T-cell (primary cell): ENCODE data around the gene RAB11FIP5. TPM values are rescaled to one million over a fixed set of nuclear protein-coding genes. Genes with fewer than 3 reads are reported as not detected.

Experiments used
- ATAC-seq, 4 experiments: fragments of 200-7000 bp in 3 of 4; fragments of 150-1000 bp in 1 of 4; cut with Tn5 transposase; replicated peaks in 1 of 4; 1 replicate in 3 of 4; 2 replicates in 1 of 4; pipeline ENCODE4 v1.10.0; 2021; ENCODE audit warnings: moderate library complexity in 3 of 4, mild to moderate bottlenecking in 2 of 4, moderate number of reproducible peaks in 1 of 4
- CTCF ChIA-PET, 2 donors: fragments of 300-600 bp; sonication (Branson Sonifier 250); formaldehyde crosslinking; loops; one replicate each; lab custom pipeline; 2022; ENCODE audit warnings: antibody characterized with exemption in 2 of 2; lab: Charles Lee
- POLR2A ChIA-PET, 2 donors: fragments of 300-600 bp; sonication (Branson Sonifier 250); formaldehyde crosslinking; loops; one replicate each; lab custom pipeline; 2022; ENCODE audit warnings: antibody characterized with exemption in 2 of 2; lab: Charles Lee
- DNase-seq, 35 experiments: peaks; one replicate each; pipeline versions ENCODE4 v3.0.0 to v3.0.0-alpha.2; 2013 to 2023
- H3K27ac ChIP-seq: one replicate; pipeline ENCODE4 v1.5.1; 2013; ENCODE audit warnings: low read length
- H3K27me3 ChIP-seq, 2 experiments: replicated peaks in 1 of 2; 1 replicate in 1 of 2; 2 replicates in 1 of 2; pipeline versions ENCODE4 v1.6.1 to v1.7.0; 2013; ENCODE audit warnings: low read length in 1 of 2, mixed read lengths in 1 of 2; ENCODE audit not compliant: control insufficient read depth in 2 of 2, insufficient read depth in 2 of 2; ENCODE audit errors: extremely low read depth in 1 of 2
- H3K36me3 ChIP-seq, 2 donors: 1 replicate in 1 of 2; 2 replicates in 1 of 2; pipeline versions ENCODE4 v1.6.1 to v1.7.0; 2013; ENCODE audit warnings: low read length in 1 of 2; ENCODE audit not compliant: control insufficient read depth in 2 of 2, insufficient read depth in 1 of 2; ENCODE audit errors: extremely low read depth in 1 of 2
- H3K4me1 ChIP-seq, 2 experiments: 1 replicate in 1 of 2; 2 replicates in 1 of 2; pipeline versions ENCODE4 v1.6.1 to v1.7.0; 2013; ENCODE audit warnings: low read length in 2 of 2, mixed read lengths in 1 of 2; ENCODE audit not compliant: insufficient read depth in 2 of 2, control insufficient read depth in 1 of 2; ENCODE audit errors: extremely low read depth in 1 of 2
- H3K4me3 ChIP-seq, 2 donors: 1 replicate in 1 of 2; 2 replicates in 1 of 2; pipeline versions ENCODE4 v1.5.1 to v1.7.0; 2013; ENCODE audit warnings: mild to moderate bottlenecking in 2 of 2, low read length in 1 of 2, moderate library complexity in 1 of 2; ENCODE audit not compliant: control insufficient read depth in 1 of 2; ENCODE audit errors: extremely low read depth in 1 of 2
- H3K9me3 ChIP-seq: 2 replicates; pipeline ENCODE4 v1.7.0; 2013
- H3K27ac Mint-ChIP-seq, 2 donors: one replicate each; pipeline ENCODE4 v1.8.0; 2020 to 2021; ENCODE audit warnings: mild to moderate bottlenecking in 2 of 2, mixed read lengths in 2 of 2
- H3K27me3 Mint-ChIP-seq, 2 donors: one replicate each; pipeline ENCODE4 v1.8.0; 2021 to 2022; ENCODE audit warnings: mixed read lengths in 2 of 2
- H3K36me3 Mint-ChIP-seq: one replicate; pipeline ENCODE4 v1.8.0; 2021; ENCODE audit warnings: mixed read lengths
- H3K4me1 Mint-ChIP-seq, 3 donors: one replicate each; pipeline ENCODE4 v1.8.0; 2020 to 2022; ENCODE audit warnings: mixed read lengths in 3 of 3, mild to moderate bottlenecking in 1 of 3
- H3K4me3 Mint-ChIP-seq, 3 donors: one replicate each; pipeline ENCODE4 v1.8.0; 2020 to 2022; ENCODE audit warnings: mild to moderate bottlenecking in 3 of 3, mixed read lengths in 3 of 3, moderate library complexity in 3 of 3
- H3K9me3 Mint-ChIP-seq, 3 donors: one replicate each; pipeline ENCODE4 v1.8.0; 2020 to 2022; ENCODE audit warnings: mixed read lengths in 3 of 3
- WGBS: methylation state at CpG from one replicate; pipeline ENCODE4 v1.1.5; 2013; ENCODE audit warnings: missing lambda C conversion rate; ENCODE audit not compliant: insufficient coverage; 5-methylcytosine and 5-hydroxymethylcytosine counted together
- total RNA-seq, 35 experiments: library from RNA in 6 of 35; stranded (reverse) in 6 of 35; fragments of 120-200 nt in 1 of 35; gene quantifications; one replicate each; pipeline versions ENCODE4 v1.2.1 to v1.2.4 and lab custom pipeline; 2013 to 2026

RAB11FIP5 gene
- total RNA-seq, 5 donors from 2014 or later (not counting 1 experiment from before 2014, with no cell fraction given) = 7.9 to 15.2 (median 11.0) TPM

DNA sequence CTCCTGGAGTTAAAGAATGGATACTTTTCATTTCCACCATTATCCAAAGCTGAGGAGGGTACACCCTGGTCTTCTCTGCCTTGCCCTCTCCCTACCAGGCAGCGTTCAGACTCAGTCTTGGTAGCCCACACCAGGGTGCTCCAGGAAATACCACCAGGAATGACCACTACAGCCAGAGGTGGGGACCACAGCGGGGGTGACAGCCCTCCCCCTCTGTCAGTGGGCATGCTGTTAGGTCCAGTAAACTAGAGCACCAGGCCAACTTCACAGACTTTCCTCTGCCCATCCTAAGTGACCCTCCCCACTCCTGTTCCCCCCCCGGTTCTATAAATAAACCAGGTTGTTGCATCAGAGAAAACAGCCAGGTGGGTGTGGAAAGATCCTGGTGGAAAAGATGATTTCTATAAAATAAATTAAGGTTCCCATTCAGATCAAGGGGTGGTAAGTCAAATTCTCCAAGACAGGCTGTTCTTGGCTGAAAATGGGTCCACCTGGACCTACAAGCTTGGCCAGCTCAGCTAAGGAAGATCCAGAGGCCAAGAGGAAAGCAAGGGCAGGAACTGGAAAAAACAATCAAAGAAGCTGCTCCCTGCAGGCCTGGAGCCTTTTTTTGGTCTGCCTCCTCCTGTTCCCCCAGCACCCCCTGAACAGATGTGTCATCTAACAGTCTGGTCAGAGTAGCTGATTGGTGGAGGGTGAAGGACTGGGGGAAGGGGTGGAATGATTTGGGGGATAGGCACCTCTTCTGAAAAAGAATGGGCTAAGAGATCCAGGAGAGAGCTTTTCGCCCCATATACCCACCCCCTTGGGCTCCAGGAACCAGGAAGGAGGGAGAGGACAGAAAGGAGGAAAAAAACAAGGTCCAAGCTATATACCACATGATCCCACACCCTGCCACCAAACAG lies 2.3 kb downstream of the RAB11FIP5 start:
- H3K4me1 ChIP-seq = peaks cover 0 to 50% of the 10 kb centered on the region in 2 experiments
- no peaks in the 10 kb centered on the region for H3K36me3 ChIP-seq
- peaks cover 6 to 13% of the 10 kb centered on the region in 2 experiments for H3K27me3 ChIP-seq
- Mint-ChIP-seq H3K9me3 (no peaks in the 10 kb centered on the region), H3K27ac (peak overlapping the region in 1 of 2 donors; percentile 72), H3K4me1 (peaks cover 29 to 57% (median 35%) of the 10 kb centered on the region in 3 donors), H3K27me3 (no peaks in the 10 kb centered on the region), H3K36me3 (no peaks in the 10 kb centered on the region), H3K4me3 (peak overlapping the region; percentile 80 to 86 (median 80))
- DNase-seq (no peak), ATAC-seq (no peak)
- CTCF ChIA-PET = no interaction called here
- no peak overlapping the region for H3K4me3 ChIP-seq
- 83% methylated on average over 2 of the region's 4 CpGs for WGBS
- no peak overlapping the region for H3K27ac ChIP-seq
- POLR2A ChIA-PET = no interaction called here
- H3K9me3 ChIP-seq = no peaks in the 10 kb centered on the region

- H3K27ac Mint-ChIP-seq = peak overlapping the region in 1 of 2 donors; percentile 16
- no peak for ATAC-seq
- H3K36me3 ChIP-seq = no peaks in the 10 kb centered on the region
- 88% methylated on average over 5 of the region's 5 CpGs for WGBS
- peaks cover 29 to 60% (median 35%) of the 10 kb centered on the region in 3 donors for H3K4me1 Mint-ChIP-seq
- peaks cover 3% of the 10 kb centered on the region for H3K36me3 Mint-ChIP-seq
- no peaks in the 10 kb centered on the region for H3K27me3 Mint-ChIP-seq
- no peaks in the 10 kb centered on the region for H3K9me3 ChIP-seq
- no peak overlapping the region for H3K4me3 Mint-ChIP-seq
- DNase-seq = no peak
- ChIA-PET POLR2A (interaction anchor here in 1 of 2 donors (0.5 kb wide), 1 partner anchor 17 kb away, joined by 3 read pairs; no protein-coding TSS in a partner anchor), CTCF (interaction anchor here in 1 of 2 donors (0.5 kb wide), 1 partner anchor 99 kb away, joined by 4 read pairs; no protein-coding TSS in a partner anchor)
- no peak overlapping the region for H3K27ac ChIP-seq
- no peak overlapping the region for H3K4me3 ChIP-seq
- no peaks in the 10 kb centered on the region for H3K9me3 Mint-ChIP-seq
- H3K4me1 ChIP-seq = peaks cover 0 to 50% of the 10 kb centered on the region in 2 experiments
- H3K27me3 ChIP-seq = peaks cover 6 to 13% of the 10 kb centered on the region in 2 experiments
Measured at GRCh38 chr2:73109431-73110167, 3.1 kb downstream of the RAB11FIP5 start.

DNA sequence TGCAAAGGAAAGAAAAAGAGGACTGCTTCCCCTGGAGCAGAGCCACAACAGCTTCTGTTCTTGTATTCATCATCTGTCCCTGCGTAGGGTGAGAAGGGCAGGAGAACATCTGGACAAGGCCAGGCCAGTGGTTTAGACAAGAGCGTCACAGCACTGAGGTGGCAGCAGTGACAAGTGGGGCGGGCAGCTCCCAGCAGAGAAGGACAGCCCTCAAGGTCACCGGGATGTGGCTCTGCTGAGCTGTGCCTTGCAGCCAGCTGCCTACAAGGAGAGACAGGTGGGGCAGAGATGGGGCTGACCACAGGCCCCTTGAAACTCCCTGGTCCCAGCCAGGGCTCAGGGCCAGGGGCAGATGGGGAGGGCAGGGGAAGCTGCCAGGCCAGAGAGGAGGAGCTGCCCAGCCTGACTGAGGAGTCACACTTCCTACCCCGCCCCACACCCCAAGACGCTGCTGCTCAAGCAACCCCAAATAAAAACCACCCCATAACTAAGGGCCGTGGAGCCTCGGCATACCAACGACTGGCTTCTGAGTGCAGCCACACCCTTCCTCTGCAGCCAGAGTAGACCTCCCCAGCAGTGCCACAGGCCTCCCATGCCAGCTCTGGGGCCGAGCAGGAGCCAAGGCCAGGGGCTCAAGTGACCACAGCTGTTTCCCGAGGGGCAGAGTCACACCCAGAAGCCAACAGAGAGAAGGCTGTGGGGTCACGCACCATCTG lies 5.4 kb downstream of the RAB11FIP5 start:
- Mint-ChIP-seq H3K27ac (peak overlapping the region in 1 of 2 donors; percentile 69), H3K9me3 (no peaks in the 10 kb centered on the region), H3K27me3 (no peaks in the 10 kb centered on the region), H3K4me1 (peaks cover 33 to 70% (median 35%) of the 10 kb centered on the region in 3 donors), H3K4me3 (no peak overlapping the region), H3K36me3 (peaks cover 3% of the 10 kb centered on the region)
- ATAC-seq (no peak), DNase-seq (peak in 5 of 35 experiments; percentile 9 to 30 (median 26))
- H3K36me3 ChIP-seq = no peaks in the 10 kb centered on the region
- ChIA-PET POLR2A (no interaction called here), CTCF (no interaction called here)
- peak overlapping the region; percentile 52 for H3K27ac ChIP-seq
- WGBS = 45% methylated on average over 10 of the region's 12 CpGs
- H3K4me3 ChIP-seq = no peak overlapping the region
- H3K27me3 ChIP-seq = peaks cover 3 to 13% of the 10 kb centered on the region in 2 experiments
- no peaks in the 10 kb centered on the region for H3K9me3 ChIP-seq
- peaks cover 0 to 46% of the 10 kb centered on the region in 2 experiments for H3K4me1 ChIP-seq

GRCh38 chr2:73106791-73107190 lies 6.0 kb downstream of the RAB11FIP5 start:
- peaks cover 30 to 68% (median 30%) of the 10 kb centered on the region in 3 donors for H3K4me1 Mint-ChIP-seq
- WGBS = 81% methylated on average over 3 of the region's 3 CpGs
- H3K36me3 Mint-ChIP-seq = peaks cover 3% of the 10 kb centered on the region

DNA sequence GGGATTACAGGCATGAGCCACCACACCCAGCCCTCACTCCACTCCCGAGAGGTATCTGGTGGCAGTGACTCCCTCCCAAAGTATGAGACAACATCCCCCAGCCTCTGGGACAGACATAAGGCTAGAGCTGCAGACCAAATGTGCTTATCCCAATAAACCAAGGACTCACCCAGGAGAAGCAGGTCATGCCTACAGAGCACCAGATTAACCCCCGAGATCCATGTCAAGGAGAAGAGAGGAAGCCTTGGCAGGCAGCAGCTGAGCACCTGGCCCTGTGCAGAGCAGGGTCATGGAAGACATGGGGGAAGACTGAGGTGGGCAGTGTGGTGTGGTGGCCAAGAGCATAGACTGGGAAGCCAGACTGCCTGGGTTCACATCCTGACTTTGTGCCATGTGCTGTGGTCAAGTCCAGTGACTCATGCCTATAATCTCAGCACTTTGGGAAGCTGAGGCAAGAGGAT lies 7.2 kb downstream of the RAB11FIP5 start:
- ATAC-seq = no peak
- no peaks in the 10 kb centered on the region for H3K36me3 ChIP-seq
- H3K4me3 Mint-ChIP-seq = no peak overlapping the region
- H3K9me3 Mint-ChIP-seq = no peaks in the 10 kb centered on the region
- H3K4me3 ChIP-seq = no peak overlapping the region
- DNase-seq = no peak
- H3K9me3 ChIP-seq = no peaks in the 10 kb centered on the region
- no peaks in the 10 kb centered on the region for H3K27me3 ChIP-seq
- ChIA-PET POLR2A (no interaction called here), CTCF (no interaction called here)
- no peaks in the 10 kb centered on the region for H3K27me3 Mint-ChIP-seq
- H3K36me3 Mint-ChIP-seq = peaks cover 3% of the 10 kb centered on the region
- no peak overlapping the region for H3K27ac ChIP-seq
- H3K27ac Mint-ChIP-seq = no peak overlapping the region
- peaks cover 0 to 30% of the 10 kb centered on the region in 2 experiments for H3K4me1 ChIP-seq
- WGBS = 100% methylated on average over 1 of the region's 2 CpGs
- H3K4me1 Mint-ChIP-seq = peaks cover 17 to 61% (median 18%) of the 10 kb centered on the region in 3 donors

More at GRCh38 chr2:73106791-73107190, 6.0 kb downstream of the RAB11FIP5 start:
- H3K4me1 ChIP-seq = peaks cover 0 to 41% of the 10 kb centered on the region in 2 experiments
- DNase-seq (no peak), ATAC-seq (no peak)
- Mint-ChIP-seq H3K27ac (no peak overlapping the region), H3K4me3 (no peak overlapping the region), H3K9me3 (no peaks in the 10 kb centered on the region), H3K27me3 (no peaks in the 10 kb centered on the region)
- H3K36me3 ChIP-seq = no peaks in the 10 kb centered on the region
- H3K27ac ChIP-seq = peak overlapping the region; percentile 34
- CTCF ChIA-PET = no interaction called here
- H3K4me3 ChIP-seq = no peak overlapping the region
- POLR2A ChIA-PET = no interaction called here
- H3K27me3 ChIP-seq = peaks cover under 1 to 9% of the 10 kb centered on the region in 2 experiments
- H3K9me3 ChIP-seq = no peaks in the 10 kb centered on the region
